GM20000 (cell line): ENCODE data around the gene COL5A1.

ENCODE experiments used
- DNase-seq: peaks from one replicate; pipeline ENCODE4 v3.0.0; 2012; ENCODE audit warnings: low spot score
- TF ChIP-seq, protein P1 (sequence below): IDR thresholded peaks from 2 replicates; pipeline ENCODE4 v1.5.1; 2012; ENCODE audit warnings: mild to moderate bottlenecking, control low read depth; ENCODE audit errors: extremely low read depth, missing control alignments

Gene COL5A1

DNA sequence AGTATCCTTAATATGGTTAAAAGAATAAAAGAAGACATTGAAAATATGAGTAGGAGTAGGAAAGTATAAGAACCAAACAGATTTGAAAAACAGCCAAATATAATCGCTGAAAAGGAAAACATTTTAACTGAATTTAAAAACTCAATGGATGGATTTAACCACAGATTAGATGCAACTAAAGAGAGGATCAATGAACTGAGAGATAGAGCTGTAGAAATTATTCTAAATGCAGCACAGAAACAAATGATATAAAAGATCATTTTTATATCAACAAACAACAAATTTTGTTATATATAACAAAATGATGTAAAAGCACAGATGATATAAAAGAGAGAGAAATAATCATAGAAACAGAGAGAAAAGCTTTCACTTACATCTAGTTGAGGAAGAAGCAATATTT, 29.3 kb upstream of the COL5A1 start:
- DNase-seq: no peak
- TF ChIP-seq, protein P1, sequence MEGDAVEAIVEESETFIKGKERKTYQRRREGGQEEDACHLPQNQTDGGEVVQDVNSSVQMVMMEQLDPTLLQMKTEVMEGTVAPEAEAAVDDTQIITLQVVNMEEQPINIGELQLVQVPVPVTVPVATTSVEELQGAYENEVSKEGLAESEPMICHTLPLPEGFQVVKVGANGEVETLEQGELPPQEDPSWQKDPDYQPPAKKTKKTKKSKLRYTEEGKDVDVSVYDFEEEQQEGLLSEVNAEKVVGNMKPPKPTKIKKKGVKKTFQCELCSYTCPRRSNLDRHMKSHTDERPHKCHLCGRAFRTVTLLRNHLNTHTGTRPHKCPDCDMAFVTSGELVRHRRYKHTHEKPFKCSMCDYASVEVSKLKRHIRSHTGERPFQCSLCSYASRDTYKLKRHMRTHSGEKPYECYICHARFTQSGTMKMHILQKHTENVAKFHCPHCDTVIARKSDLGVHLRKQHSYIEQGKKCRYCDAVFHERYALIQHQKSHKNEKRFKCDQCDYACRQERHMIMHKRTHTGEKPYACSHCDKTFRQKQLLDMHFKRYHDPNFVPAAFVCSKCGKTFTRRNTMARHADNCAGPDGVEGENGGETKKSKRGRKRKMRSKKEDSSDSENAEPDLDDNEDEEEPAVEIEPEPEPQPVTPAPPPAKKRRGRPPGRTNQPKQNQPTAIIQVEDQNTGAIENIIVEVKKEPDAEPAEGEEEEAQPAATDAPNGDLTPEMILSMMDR: no peak

GRCh38 chr9:134612715-134613114, 28.9 kb upstream of the COL5A1 start:
- DNase-seq: no peak
- TF ChIP-seq, protein P1: no peak

DNA sequence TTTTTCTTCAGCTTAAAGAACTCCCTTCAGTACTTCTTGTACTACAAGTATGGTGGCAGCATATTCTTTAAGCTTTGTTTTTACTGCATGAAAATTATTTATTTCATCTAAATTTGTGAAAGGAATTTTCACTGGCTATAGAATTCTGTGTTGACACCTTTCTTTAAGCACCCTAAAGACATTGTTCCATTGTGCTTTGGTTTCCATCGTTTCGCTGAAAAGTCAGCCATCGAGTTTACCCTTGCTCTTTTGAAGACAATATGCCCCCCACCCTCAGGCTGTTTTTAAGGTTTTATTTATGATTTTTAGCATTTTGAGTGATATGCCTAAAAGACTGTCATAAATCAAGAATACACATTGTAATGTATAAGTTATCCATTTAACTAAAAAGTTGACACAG, 27.3 kb upstream of the COL5A1 start:
- TF ChIP-seq, protein P1: no peak
- DNase-seq: no peak

DNA sequence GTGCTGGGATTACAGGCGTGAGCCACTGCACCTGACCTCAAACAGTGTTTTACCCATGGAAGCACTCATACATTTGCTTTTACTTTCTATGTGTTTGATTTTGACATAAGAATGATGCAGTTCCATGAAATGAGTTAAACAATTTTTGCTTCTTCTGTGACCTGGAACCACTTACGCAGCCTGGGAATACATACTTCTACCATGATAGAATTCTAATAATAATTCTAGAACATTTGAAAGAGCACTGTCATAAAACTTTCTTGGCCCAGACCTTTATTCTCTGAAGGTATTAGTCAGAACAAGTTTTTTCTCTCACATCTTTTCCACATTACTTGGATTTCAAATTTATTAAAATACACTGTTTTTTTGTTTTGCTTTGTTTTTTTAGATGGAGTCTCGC, 25.3 kb upstream of the COL5A1 start:
- DNase-seq: no peak
- TF ChIP-seq, protein P1: no peak

DNA sequence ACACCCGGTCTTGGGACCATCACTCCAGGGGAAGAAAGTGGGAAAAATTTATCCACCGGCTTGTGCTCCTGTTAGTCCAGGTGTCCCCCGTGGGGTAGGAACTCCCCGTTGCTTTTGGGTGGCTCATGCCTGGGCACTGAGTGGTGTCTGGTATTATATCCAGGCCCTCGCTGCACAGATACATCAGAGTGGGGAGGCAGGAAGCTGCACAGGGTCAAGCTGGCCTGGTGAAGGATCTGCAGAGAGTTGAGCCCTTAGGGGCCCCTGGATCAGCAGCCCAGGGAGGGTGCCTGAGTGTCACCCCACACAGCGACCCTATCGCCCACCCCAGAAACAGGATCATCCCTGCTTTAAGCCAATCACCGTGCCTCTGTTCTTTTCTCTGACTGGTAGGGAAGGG, 24.4 kb upstream of the COL5A1 start:
- DNase-seq: no peak
- TF ChIP-seq, protein P1: no peak

DNA sequence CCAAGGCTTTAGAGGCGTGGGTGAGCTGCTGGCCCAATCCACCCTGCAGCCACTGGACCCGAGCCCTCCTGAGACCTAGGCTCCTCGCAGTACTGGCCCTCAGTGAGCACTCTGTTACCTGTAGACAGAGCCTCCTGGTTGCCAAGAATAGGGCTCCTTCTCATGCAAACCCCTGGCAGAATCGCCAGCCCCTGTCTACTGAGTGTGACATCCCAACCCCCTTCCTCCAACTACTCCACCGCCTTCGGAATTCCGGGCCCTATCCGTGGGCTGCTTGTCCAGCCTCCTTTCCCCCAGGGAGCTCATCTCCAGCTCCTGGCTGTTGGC, 23.8 kb upstream of the COL5A1 start:
- TF ChIP-seq, protein P1: no peak

GRCh38 chr9:134618163-134618832, 23.3 kb upstream of the COL5A1 start:
- TF ChIP-seq, protein P1: no peak
- no peak for DNase-seq

More for the DNA sequence above, 23.8 kb upstream of the COL5A1 start:
- DNase-seq: no peak
